GM12878 (cell line): ENCODE measurements around the gene FAM83D. TPM values are rescaled to one million over a fixed set of nuclear protein-coding genes. Genes with fewer than 3 reads are reported as not detected.

Experiments used
- ATAC-seq: fragments of 200-7000 bp; cut with Tn5 transposase; 3 replicates; pipeline ENCODE4 v1.9.1; 2020; ENCODE audit warnings: mild to moderate bottlenecking, moderate library complexity
- BruUV-seq: library from RNA; stranded (reverse); fragments of 400-500 nt; replicated peaks from 2 replicates; lab custom pipeline; 2021; lab: Mats Ljungman, UMichigan
- CTCF ChIA-PET: fragments of 300-600 bp; sonication (Branson Sonifier 250); formaldehyde crosslinking; extraction: SDS; loops from one replicate; lab custom pipeline; 2021; ENCODE audit warnings: inconsistent platforms; lab: Yijun Ruan, JAX
- POLR2A ChIA-PET: fragments of 350-600 bp; formaldehyde crosslinking; extraction: SDS; loops from one replicate; lab custom pipeline; 2021; ENCODE audit warnings: inconsistent platforms; lab: Charles Lee
- RAD21 ChIA-PET: fragments of 300-600 bp; sonication (Branson Sonifier 250); formaldehyde crosslinking; loops from one replicate; lab custom pipeline; 2023; ENCODE audit warnings: antibody characterized with exemption; ENCODE audit not compliant: unreplicated experiment; lab: Charles Lee
- SMC1A ChIA-PET: fragments of 300-600 bp; sonication (Branson Sonifier 250); formaldehyde crosslinking; loops from one replicate; lab custom pipeline; 2023; ENCODE audit not compliant: unreplicated experiment, uncharacterized antibody; lab: Charles Lee
- DNase-seq: peaks from one replicate; pipeline ENCODE4 v3.0.0-alpha.2; 2011; ENCODE audit warnings: low read depth, low spot score
- FAIRE-seq: peaks from 3 replicates; lab custom pipeline; 2011; peaks lifted over from hg19 to GRCh38; lab: Jason Lieb, UNC
- H2AFZ ChIP-seq: 2 replicates; pipeline ENCODE4 v1.6.0; 2011; ENCODE audit warnings: low read depth, low read length, control low read depth; ENCODE audit not compliant: control insufficient read depth
- H3K27ac ChIP-seq: 2 replicates; pipeline ENCODE4 v1.5.1; 2011; ENCODE audit warnings: control low read depth; ENCODE audit not compliant: control insufficient read depth, insufficient read depth
- H3K27me3 ChIP-seq, 2 experiments: replicated peaks in 1 of 2; 2 replicates each; pipeline versions ENCODE4 v1.6.0 to v1.6.1; 2011; ENCODE audit warnings: low read length in 1 of 2; ENCODE audit not compliant: control insufficient read depth in 2 of 2, insufficient read depth in 2 of 2
- H3K36me3 ChIP-seq, 2 experiments: 2 replicates each; pipeline ENCODE4 v1.5.1; 2011; ENCODE audit warnings: low read length in 1 of 2; ENCODE audit not compliant: control insufficient read depth in 2 of 2, insufficient read depth in 2 of 2
- H3K4me1 ChIP-seq: 2 replicates; pipeline ENCODE4 v1.6.1; 2011; ENCODE audit warnings: mild to moderate bottlenecking, low read length, moderate library complexity, mixed read lengths; ENCODE audit not compliant: control insufficient read depth, insufficient read depth
- H3K4me2 ChIP-seq: 2 replicates; pipeline ENCODE4 v1.6.0; 2011; ENCODE audit warnings: control low read depth; ENCODE audit not compliant: control insufficient read depth, insufficient read depth
- H3K4me3 ChIP-seq: fragments of 200-600 bp; sonication (generic); 2 replicates; pipeline ENCODE4 v1.5.1; 2016
- H3K79me2 ChIP-seq: 2 replicates; pipeline ENCODE4 v1.6.0; 2011; ENCODE audit warnings: low read length; ENCODE audit not compliant: control insufficient read depth, insufficient read depth
- H3K9ac ChIP-seq: 2 replicates; pipeline ENCODE4 v1.8.0; 2011; ENCODE audit warnings: low read length, control low read depth, mixed read lengths; ENCODE audit not compliant: control insufficient read depth, insufficient read depth
- H3K9me3 ChIP-seq: replicated peaks from 3 replicates; pipeline ENCODE4 v1.5.1; 2011; ENCODE audit warnings: mild to moderate bottlenecking, low read length; ENCODE audit not compliant: control insufficient read depth, insufficient read depth
- H4K20me1 ChIP-seq: 2 replicates; pipeline ENCODE4 v1.6.0; 2011; ENCODE audit not compliant: control insufficient read depth, insufficient read depth
- FOXM1 ChIP-seq: IDR thresholded peaks from 2 replicates; pipeline ENCODE4 v1.6.1; 2012; ENCODE audit warnings: low read depth, mild to moderate bottlenecking, inconsistent platforms, low read length, moderate library complexity
- MTA2 ChIP-seq: fragments of 450-650 bp; IDR thresholded peaks from 2 replicates; pipeline ENCODE4 v1.6.1; 2016; ENCODE audit warnings: low read depth, mild to moderate bottlenecking, moderate library complexity
- MTA3 ChIP-seq: IDR thresholded peaks from 2 replicates; pipeline ENCODE4 v1.6.1; 2012; ENCODE audit warnings: low read length, inconsistent platforms, borderline replicate concordance
- NBN ChIP-seq: fragments of 450-650 bp; IDR thresholded peaks from 2 replicates; pipeline ENCODE4 v1.6.1; 2016
- PAX5 ChIP-seq: IDR thresholded peaks from 2 replicates; pipeline ENCODE4 v1.6.1; 2011; ENCODE audit warnings: low read depth, low read length, borderline replicate concordance
- POLR2AphosphoS2 ChIP-seq: IDR thresholded peaks from 2 replicates; pipeline ENCODE4 v1.6.1; 2011; ENCODE audit warnings: low read depth, mild to moderate bottlenecking, low read length, improper control_type of control experiment, moderate library complexity
- RAD21 ChIP-seq: IDR thresholded peaks from 2 replicates; pipeline ENCODE4 v1.6.1; 2011; ENCODE audit warnings: mild to moderate bottlenecking, low read depth, low read length, moderate library complexity; ENCODE audit not compliant: insufficient read depth
- RAD51 ChIP-seq: fragments of 450-650 bp; IDR thresholded peaks from 2 replicates; pipeline ENCODE4 v1.6.1; 2016; ENCODE audit warnings: moderate library complexity, mild to moderate bottlenecking, inconsistent platforms
- SREBF2 ChIP-seq: IDR thresholded peaks from 2 replicates; pipeline ENCODE4 v1.6.1; 2012; ENCODE audit warnings: mild to moderate bottlenecking, low read length
- ZNF207 ChIP-seq: fragments of 450-650 bp; IDR thresholded peaks from 2 replicates; pipeline ENCODE4 v1.6.1; 2014; ENCODE audit warnings: antibody characterized with exemption, mild to moderate bottlenecking, borderline replicate concordance
- WGBS: methylation state at CpG from one replicate; pipeline ENCODE4 v1.1.6; 2016; ENCODE audit warnings: low lambda C conversion rate; ENCODE audit not compliant: insufficient replicate concordance, insufficient coverage; ENCODE audit errors: missing lambda C conversion rate; 5-methylcytosine and 5-hydroxymethylcytosine counted together
- in situ Hi-C: fragments of 300-500 bp; cut with MboI; formaldehyde crosslinking; loops from 9 replicates; pipeline ENCODE4 v1.14.3; 2018; ENCODE audit warnings: mixed read lengths
- intact Hi-C: fragments of 100-400 bp; cut with micrococcal nuclease; formaldehyde crosslinking; loops from one replicate; pipeline ENCODE4 v1.14.2; 2022; ENCODE audit not compliant: unreplicated experiment
- polyA plus RNA-seq, 11 experiments: library from polyadenylated mRNA; depleted of rRNA in 4 of 11; unstranded in 6 of 11; stranded (reverse) in 5 of 11; fragments of >200 nt; fragmentation: Nextera tagmentation in 4 of 11; fragmentation: Illumina TruSeq in 1 of 11; extraction: Ambion mirVana in 4 of 11; extraction: Trizol in 1 of 11; gene quantifications; 1 replicate in 1 of 11; 2 replicates in 10 of 11; pipeline versions ENCODE4 v1.2.1 to v1.2.3, GENCODE V29; 2011 to 2016; ENCODE audit warnings: inconsistent platforms in 2 of 11, missing spikeins in 2 of 11, low read depth in 1 of 11
- total RNA-seq, 4 experiments: library from RNA; depleted of rRNA in 3 of 4; stranded (reverse); fragments of >200 nt in 3 of 4; fragmentation: Illumina TruSeq in 1 of 4; extraction: Trizol in 1 of 4; gene quantifications; 2 replicates each; pipeline versions ENCODE4 v1.2.1 to v1.2.3, GENCODE V29; 2013 to 2021
- TF ChIP-seq, protein P1 (sequence below): fragments of 450-650 bp; IDR thresholded peaks from 2 replicates; pipeline ENCODE4 v1.6.1; 2017; ENCODE audit warnings: mild to moderate bottlenecking, low read depth, inconsistent platforms; ENCODE audit not compliant: poor library complexity, severe bottlenecking
- TF ChIP-seq, protein P2 (sequence below), 3 experiments: IDR thresholded peaks in 2 of 3; conservative IDR thresholded peaks in 1 of 3; 2 replicates each; pipeline ENCODE4 v1.5.1; 2011; ENCODE audit warnings: low read depth in 3 of 3, low read length in 3 of 3, mild to moderate bottlenecking in 3 of 3, control low read depth in 2 of 3, moderate library complexity in 2 of 3, inconsistent platforms in 1 of 3, mixed read lengths in 1 of 3; ENCODE audit not compliant: control insufficient read depth in 2 of 3, insufficient read depth in 1 of 3; ENCODE audit errors: extremely low read depth in 1 of 3

FAM83D gene
- total and polyA plus RNA-seq, 10 of the 15 experiments (the other 5 are each of a cell fraction or from before 2014, with no cell fraction given): 4.5 to 34.8 (median 19.2) TPM

DNA sequence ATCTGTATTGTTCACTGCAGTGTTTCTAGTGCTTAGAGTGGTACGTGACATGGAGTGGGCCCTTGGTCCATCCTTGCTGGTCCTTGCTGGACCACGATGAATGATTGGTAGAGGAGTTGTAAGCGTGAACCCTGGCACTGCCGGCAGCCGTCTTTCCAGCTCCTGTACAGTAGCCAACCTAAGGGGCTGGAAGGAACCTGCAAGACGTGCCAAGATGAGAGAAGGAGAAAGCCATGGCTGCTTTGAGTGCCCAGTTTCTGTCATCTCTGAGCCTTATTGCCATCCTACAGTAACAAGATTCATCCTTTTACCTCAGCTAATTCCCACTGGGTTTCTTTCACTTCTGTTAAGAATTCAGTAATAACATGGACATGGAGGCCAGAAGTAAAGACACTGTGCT is 41.9 kb downstream of the FAM83D start:
- Histone ChIP-seq H3K79me2 (peaks cover 29% of the 10 kb centered on the region), H3K4me2 (no peak overlapping the region), H3K27ac (no peak overlapping the region), H2AFZ (no peak overlapping the region), H3K9me3 (no peaks in the 10 kb centered on the region), H3K4me1 (no peaks in the 10 kb centered on the region), H4K20me1 (no peaks in the 10 kb centered on the region), H3K36me3 (peaks cover 0 to 16% of the 10 kb centered on the region in 2 experiments; a peak in 2 of 4 replicates), H3K9ac (no peak overlapping the region), H3K27me3 (no peaks in the 10 kb centered on the region), H3K4me3 (no peak overlapping the region)
- no peak for FAIRE-seq
- no peak for DNase-seq
- TF ChIP-seq PAX5: no peak
- no peak for TF ChIP-seq POLR2AphosphoS2
- no TSS peak for BruUV-seq
- ATAC-seq: no peak
- ChIA-PET POLR2A (interaction anchor here (1.5 to 1.8 kb wide), 2 partner anchors 20 to 42 kb away, joined by 4 read pairs; partner anchors contain the start of gene FAM83D), SMC1A (interaction anchor here (0.9 to 16.7 kb wide), 4 partner anchors 10 to 76 kb away, joined by 3 to 237 read pairs (median 47); no protein-coding TSS in a partner anchor), CTCF (interaction anchor here (1.6 to 8.3 kb wide), 2 partner anchors 20 to 82 kb away, joined by 5 to 62 read pairs; no protein-coding TSS in a partner anchor), RAD21 (no interaction called here)
- intact Hi-C loops (no loop called here), in situ Hi-C loops (no loop called here)
- 86% methylated on average over 6 of the region's 6 CpGs for WGBS

DNA sequence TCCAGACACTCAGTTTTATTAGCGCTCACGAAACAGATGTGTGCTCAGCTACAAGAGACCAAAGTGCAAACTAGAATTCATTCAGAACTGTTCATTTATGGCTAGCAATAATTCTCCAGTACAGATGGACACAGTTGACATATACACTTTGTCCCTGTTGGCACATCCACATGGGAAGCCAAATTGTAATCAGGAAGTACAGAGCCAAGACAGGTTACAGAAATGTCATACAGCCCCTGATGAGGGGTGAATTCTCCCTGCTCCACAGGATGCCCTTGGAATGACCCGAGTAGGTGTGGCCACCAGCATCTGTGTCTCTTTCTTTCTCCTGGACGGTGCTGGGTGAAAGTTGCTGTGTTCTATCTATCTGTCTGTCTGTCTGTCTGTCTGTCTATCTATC is 43.5 kb downstream of the FAM83D start:
- Histone ChIP-seq H2AFZ (no peak overlapping the region), H3K4me3 (no peak overlapping the region), H3K79me2 (peaks cover 15% of the 10 kb centered on the region), H3K9ac (no peak overlapping the region), H3K9me3 (no peaks in the 10 kb centered on the region), H3K4me2 (no peak overlapping the region), H3K4me1 (no peaks in the 10 kb centered on the region), H4K20me1 (no peaks in the 10 kb centered on the region), H3K36me3 (peaks cover 0 to 16% of the 10 kb centered on the region in 2 experiments; a peak in 2 of 4 replicates), H3K27ac (no peak overlapping the region), H3K27me3 (no peaks in the 10 kb centered on the region)
- no peak for ATAC-seq
- FAIRE-seq: no peak
- intact Hi-C loops: no loop called here
- ChIA-PET CTCF (no interaction called here), SMC1A (interaction anchor here (4.1 to 16.7 kb wide), 2 partner anchors 7 to 15 kb away, joined by 28 to 237 read pairs; partner anchors contain the start of gene DHX35), RAD21 (no interaction called here), POLR2A (interaction anchor here (1.8 kb wide), 1 partner anchor 16 kb away, joined by 8 read pairs; no protein-coding TSS in a partner anchor)
- in situ Hi-C loops: no loop called here
- BruUV-seq: no TSS peak
- 88% methylated on average over 4 of the region's 4 CpGs for WGBS
- DNase-seq: no peak
- TF ChIP-seq, protein P1, sequence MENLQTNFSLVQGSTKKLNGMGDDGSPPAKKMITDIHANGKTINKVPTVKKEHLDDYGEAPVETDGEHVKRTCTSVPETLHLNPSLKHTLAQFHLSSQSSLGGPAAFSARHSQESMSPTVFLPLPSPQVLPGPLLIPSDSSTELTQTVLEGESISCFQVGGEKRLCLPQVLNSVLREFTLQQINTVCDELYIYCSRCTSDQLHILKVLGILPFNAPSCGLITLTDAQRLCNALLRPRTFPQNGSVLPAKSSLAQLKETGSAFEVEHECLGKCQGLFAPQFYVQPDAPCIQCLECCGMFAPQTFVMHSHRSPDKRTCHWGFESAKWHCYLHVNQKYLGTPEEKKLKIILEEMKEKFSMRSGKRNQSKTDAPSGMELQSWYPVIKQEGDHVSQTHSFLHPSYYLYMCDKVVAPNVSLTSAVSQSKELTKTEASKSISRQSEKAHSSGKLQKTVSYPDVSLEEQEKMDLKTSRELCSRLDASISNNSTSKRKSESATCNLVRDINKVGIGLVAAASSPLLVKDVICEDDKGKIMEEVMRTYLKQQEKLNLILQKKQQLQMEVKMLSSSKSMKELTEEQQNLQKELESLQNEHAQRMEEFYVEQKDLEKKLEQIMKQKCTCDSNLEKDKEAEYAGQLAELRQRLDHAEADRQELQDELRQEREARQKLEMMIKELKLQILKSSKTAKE: no peak
- TF ChIP-seq MTA2 (no peak), RAD51 (no peak), ZNF207 (no peak), SREBF2 (no peak), FOXM1 (no peak), NBN (no peak), RAD21 (no peak), MTA3 (no peak)
- TF ChIP-seq, protein P2, sequence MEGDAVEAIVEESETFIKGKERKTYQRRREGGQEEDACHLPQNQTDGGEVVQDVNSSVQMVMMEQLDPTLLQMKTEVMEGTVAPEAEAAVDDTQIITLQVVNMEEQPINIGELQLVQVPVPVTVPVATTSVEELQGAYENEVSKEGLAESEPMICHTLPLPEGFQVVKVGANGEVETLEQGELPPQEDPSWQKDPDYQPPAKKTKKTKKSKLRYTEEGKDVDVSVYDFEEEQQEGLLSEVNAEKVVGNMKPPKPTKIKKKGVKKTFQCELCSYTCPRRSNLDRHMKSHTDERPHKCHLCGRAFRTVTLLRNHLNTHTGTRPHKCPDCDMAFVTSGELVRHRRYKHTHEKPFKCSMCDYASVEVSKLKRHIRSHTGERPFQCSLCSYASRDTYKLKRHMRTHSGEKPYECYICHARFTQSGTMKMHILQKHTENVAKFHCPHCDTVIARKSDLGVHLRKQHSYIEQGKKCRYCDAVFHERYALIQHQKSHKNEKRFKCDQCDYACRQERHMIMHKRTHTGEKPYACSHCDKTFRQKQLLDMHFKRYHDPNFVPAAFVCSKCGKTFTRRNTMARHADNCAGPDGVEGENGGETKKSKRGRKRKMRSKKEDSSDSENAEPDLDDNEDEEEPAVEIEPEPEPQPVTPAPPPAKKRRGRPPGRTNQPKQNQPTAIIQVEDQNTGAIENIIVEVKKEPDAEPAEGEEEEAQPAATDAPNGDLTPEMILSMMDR (IDR thresholded peaks at IDR 0.05 in 2 of 3, conservative IDR thresholded peaks at IDR 0.05 in 1 of 3; ENCODE audit: control insufficient read depth in 2 of 3, extremely low read depth in 1 of 3, insufficient read depth in 1 of 3, low read depth in 3 of 3, low read length in 3 of 3): no peak
